ENCODE measurements around the gene ARMH1.
A peak's percentile ranks its signal among the peaks of the same experiment; 100 is the strongest.
"Not testable (repeated sequence)": the region's sequence is repeated elsewhere in the genome, so short reads cannot be mapped to it uniquely, and the experiment has no call there.

Gene ARMH1

GRCh38 chr1:44721485-44722361, 47.2 kb downstream of the ARMH1 start:
- peak; percentile 90 for FAIRE-seq

GRCh38 chr1:44723064-44723463, 48.5 kb downstream of the ARMH1 start:
- DNase-seq (ENCODE audit: low spot score), result no peak
- FAIRE-seq, result no peak

More at GRCh38 chr1:44721485-44722361, 47.2 kb downstream of the ARMH1 start:
- DNase-seq (ENCODE audit: low spot score), result peak; percentile 100

GRCh38 chr1:44723496-44724295, 49.2 kb downstream of the ARMH1 start:
- no peak for DNase-seq (ENCODE audit: low spot score)
- no peak for FAIRE-seq

GRCh38 chr1:44724296-44724954, 49.9 kb downstream of the ARMH1 start:
- no peak for DNase-seq (ENCODE audit: low spot score)
- FAIRE-seq, result no peak

GRCh38 chr1:44724955-44725698, 50.6 kb downstream of the ARMH1 start:
- FAIRE-seq, result no peak

GRCh38 chr1:44730741-44731512, 56.4 kb downstream of the ARMH1 start, which contains the start of gene RNU5D-1:
TSS of gene RNU5D-1 (minus strand) at chr1:44731170.
- FAIRE-seq, result no peak
- peak; percentile 99 for DNase-seq (ENCODE audit: low spot score)

More at GRCh38 chr1:44724955-44725698, 50.6 kb downstream of the ARMH1 start:
- no peak for DNase-seq (ENCODE audit: low spot score)

- peak; percentile 78 for FAIRE-seq
- peak; percentile 78 for DNase-seq (ENCODE audit: low spot score)
These were observed 58.9 kb downstream of the ARMH1 start for GRCh38 chr1:44733365-44733764.

- FAIRE-seq, result no peak
- DNase-seq (ENCODE audit: low spot score), result no peak
These were observed 59.3 kb downstream of the ARMH1 start for GRCh38 chr1:44733784-44734183.

- DNase-seq (ENCODE audit: low spot score), result no peak
- FAIRE-seq, result no peak
These were observed 61.5 kb downstream of the ARMH1 start for GRCh38 chr1:44735992-44736391.

- peak; percentile 23 for DNase-seq (ENCODE audit: low spot score)
- not testable (repeated sequence) for FAIRE-seq
These were observed 64.4 kb downstream of the ARMH1 start for GRCh38 chr1:44738953-44739306.

- DNase-seq (ENCODE audit: low spot score) (peak; percentile 93), FAIRE-seq (peak; percentile 89)
These were observed 65.0 kb downstream of the ARMH1 start, which contains the start of gene KIF2C for GRCh38 chr1:44739307-44740178. TSS of gene KIF2C (plus strand) at chr1:44739837. CDS start at chr1:44739933, 96 bp downstream.

- DNase-seq (ENCODE audit: low spot score) (no peak), FAIRE-seq (no peak)
These were observed 65.7 kb downstream of the ARMH1 start for GRCh38 chr1:44740179-44740617.

- no peak for DNase-seq (ENCODE audit: low spot score)
- no peak for FAIRE-seq
These were observed 68.7 kb downstream of the ARMH1 start for GRCh38 chr1:44743211-44743610.

GRCh38 chr1:44747878-44748277, 73.4 kb downstream of the ARMH1 start:
- FAIRE-seq (no peak), DNase-seq (ENCODE audit: low spot score) (no peak)

- no peak for DNase-seq (ENCODE audit: low spot score)
- FAIRE-seq, result no peak
These were observed 82.9 kb downstream of the ARMH1 start for GRCh38 chr1:44757420-44757819.

GRCh38 chr1:44759077-44759476, 84.6 kb downstream of the ARMH1 start:
- FAIRE-seq (no peak), DNase-seq (ENCODE audit: low spot score) (no peak)

GRCh38 chr1:44760876-44761275, 86.4 kb downstream of the ARMH1 start:
- FAIRE-seq, result no peak
- DNase-seq (ENCODE audit: low spot score), result no peak

- FAIRE-seq; DNase-seq (ENCODE audit: low spot score): not testable (repeated sequence)
These were observed 91.9 kb downstream of the ARMH1 start for GRCh38 chr1:44766421-44766820.
